Stimulated activated CD8-positive, alpha-beta memory T cell treated with anti-CD3 and anti-CD28 coated beads, Interleukin-4, amount 100 ng/mL, for 1 hour (primary cell): Measurements from ENCODE around the gene TPRG1.

Source experiments
- DNase-seq, 2 donors: peaks; one replicate each; pipeline ENCODE4 v3.0.0-alpha.2; 2020; ENCODE audit warnings: low read depth in 2 of 2, low spot score in 1 of 2

The TPRG1 gene

DNA sequence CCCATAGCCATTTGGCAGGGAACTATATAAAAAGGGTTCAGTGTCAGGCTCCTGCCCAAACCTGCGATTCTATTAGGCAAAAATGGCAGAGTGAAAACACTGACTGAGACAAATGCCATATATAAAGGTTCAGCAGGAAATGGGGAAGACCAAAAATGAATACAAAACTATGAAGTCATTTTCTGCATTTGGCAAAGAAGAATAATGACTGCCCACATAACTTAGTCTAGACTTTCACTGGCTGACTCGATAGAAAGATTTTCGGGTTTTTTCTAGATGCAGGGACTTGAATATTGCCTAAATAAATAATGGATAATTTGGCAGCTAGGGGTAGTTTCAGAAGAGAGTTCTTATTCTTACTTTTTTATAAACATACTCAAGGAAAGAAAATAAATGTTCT, 178.0 kb downstream of the TPRG1 start:
- no peak for DNase-seq

GRCh38 chr3:189353318-189353965, 181.7 kb downstream of the TPRG1 start:
- no peak for DNase-seq

GRCh38 chr3:189353988-189354889, 182.5 kb downstream of the TPRG1 start:
- DNase-seq = no peak

GRCh38 chr3:189355115-189355480, 183.3 kb downstream of the TPRG1 start:
- DNase-seq = no peak

DNA sequence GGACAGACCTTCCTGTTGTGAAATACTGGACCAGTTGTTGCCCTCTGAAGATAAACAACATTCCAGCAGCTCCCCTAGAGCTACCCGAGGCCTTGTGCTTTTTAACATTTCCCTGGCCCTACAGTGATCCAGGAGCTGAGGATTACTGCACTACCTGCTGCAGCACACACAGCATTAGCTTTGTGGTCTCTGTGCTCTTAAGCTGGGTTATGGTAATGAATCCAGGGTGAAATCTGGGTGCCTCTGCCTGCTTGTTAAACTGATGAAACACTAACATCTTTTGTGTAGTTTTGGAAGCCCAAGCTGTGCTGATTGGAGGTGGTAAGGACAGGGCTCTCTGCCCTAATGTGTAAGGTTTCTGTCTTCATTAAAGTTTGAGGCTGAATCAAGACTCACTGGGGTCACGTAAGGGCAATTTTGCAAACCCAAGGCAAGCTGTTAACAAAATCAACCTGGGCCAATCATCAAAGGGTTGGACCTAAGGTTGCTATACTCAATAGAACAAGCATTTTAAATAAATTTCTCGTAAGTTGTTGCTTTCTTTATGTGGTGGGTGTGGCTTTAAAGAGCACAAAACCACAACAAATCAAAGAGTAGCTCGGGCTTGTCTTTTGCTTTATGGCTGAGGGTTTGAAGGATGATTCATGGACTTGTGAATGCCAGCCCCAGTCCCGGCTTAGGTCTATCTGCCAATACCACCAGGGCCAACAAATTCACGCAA, 183.9 kb downstream of the TPRG1 start:
- DNase-seq = peak in 1 of 2 donors; percentile 2

- DNase-seq = no peak
These were observed 188.5 kb downstream of the TPRG1 start for GRCh38 chr3:189360291-189360690.

DNA sequence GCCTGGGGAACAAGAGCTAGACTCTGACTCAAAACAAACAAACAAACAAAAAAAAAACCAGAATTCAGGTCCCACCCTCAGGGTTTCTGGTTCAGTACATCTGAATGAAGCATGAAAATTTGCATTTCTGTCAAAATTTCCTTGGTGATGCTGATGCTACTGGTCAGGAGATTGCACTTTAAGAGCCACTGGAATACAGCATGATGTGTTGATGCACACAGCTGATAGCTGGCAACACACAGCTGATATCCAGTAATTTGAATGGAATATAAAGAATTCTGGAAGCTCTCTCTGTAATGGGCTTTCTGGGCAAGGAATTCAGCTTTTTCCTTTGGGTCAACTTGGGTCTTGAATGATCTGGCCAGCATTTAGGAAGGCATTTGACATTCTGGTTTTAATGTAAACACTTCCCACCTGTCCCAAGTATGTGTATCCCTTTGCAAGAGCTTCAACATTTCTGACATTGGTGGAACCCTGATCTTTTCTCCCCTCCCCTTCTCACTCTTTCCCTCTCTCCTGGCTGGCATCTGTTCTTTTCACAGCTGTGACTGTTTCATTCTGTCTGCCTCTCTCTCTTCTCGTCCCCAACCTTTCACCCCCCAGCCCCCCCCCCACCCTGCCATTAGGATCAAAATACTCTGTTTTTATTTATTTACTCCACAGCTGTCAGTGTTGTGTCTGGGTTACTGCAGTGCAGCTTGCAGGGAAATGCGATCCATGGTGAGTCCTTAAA, 189.5 kb downstream of the TPRG1 start:
- DNase-seq = no peak

DNA sequence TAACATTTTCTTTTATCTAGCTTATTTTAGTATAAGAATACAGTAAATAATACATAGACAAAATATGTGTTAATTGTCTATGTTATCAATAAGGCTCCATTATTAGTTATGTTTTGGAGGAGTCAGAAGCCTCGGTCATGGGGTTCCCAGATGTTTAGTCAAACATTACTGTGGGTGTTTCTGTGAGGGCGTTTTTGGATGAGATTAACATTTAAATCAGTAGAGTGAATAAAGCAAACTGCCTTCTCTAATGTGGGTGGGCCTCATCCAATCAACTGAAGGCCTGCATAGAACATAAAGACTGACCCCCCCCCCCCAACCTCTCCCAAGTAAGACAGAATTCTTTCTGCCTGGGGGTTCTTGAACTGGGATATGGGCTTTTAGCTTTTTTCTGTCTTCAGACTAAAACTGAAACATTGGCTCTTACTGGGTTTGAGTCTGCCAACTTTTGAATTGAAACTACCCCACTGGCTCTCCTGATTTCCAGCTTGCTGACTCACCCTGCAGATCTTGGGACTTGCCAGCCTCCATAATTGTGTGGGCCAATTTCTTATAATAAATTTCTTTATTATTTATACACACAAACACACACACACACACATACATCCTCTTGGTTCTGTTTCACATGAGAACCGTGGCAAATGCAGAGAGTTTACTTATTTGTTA, 192.0 kb downstream of the TPRG1 start:
- DNase-seq = no peak

- DNase-seq = no peak
These were observed 194.1 kb downstream of the TPRG1 start for GRCh38 chr3:189365609-189366564.

GRCh38 chr3:189368384-189368783, 196.6 kb downstream of the TPRG1 start:
- DNase-seq = no peak

- DNase-seq = no peak
These were observed 197.9 kb downstream of the TPRG1 start for GRCh38 chr3:189369636-189370035.

- DNase-seq = no peak
These were observed 200.5 kb downstream of the TPRG1 start for GRCh38 chr3:189372243-189372642.
